ENCODE measurements around the gene ATN1.

DNA sequence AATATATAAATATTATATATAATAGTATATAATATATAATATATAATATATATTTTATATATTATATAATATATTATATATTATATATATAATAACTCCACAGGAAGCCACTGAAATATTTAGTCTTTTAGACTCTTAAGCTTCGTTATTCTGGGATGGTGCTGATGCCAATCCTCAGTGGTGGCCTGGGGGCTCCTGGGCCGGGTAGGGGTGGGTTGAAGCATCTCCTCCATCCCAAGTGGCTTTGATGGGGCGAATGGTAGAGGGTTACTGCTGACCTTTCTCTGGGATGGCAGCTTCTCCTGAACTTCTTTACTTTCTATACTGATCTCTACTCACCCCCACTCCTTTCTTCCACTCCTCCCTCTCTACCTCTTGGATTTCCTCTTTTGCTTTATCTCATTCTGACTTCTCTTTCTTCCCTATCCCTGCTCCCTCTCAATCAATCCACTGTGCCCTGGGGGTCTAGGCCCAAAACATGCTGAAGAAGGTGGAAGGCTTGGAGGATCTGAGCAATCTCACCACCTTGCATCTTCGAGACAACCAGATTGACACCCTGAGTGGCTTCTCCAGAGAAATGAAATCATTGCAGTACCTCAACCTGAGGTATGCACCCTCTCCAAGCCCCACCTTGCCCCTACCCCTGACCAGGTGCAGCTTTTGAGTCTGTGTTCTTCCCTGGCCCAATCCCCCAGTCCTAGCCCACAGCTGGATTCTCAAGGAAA is 18.2 kb upstream of the ATN1 start:
- TF ChIP-seq, protein P1, sequence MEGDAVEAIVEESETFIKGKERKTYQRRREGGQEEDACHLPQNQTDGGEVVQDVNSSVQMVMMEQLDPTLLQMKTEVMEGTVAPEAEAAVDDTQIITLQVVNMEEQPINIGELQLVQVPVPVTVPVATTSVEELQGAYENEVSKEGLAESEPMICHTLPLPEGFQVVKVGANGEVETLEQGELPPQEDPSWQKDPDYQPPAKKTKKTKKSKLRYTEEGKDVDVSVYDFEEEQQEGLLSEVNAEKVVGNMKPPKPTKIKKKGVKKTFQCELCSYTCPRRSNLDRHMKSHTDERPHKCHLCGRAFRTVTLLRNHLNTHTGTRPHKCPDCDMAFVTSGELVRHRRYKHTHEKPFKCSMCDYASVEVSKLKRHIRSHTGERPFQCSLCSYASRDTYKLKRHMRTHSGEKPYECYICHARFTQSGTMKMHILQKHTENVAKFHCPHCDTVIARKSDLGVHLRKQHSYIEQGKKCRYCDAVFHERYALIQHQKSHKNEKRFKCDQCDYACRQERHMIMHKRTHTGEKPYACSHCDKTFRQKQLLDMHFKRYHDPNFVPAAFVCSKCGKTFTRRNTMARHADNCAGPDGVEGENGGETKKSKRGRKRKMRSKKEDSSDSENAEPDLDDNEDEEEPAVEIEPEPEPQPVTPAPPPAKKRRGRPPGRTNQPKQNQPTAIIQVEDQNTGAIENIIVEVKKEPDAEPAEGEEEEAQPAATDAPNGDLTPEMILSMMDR (IDR thresholded peaks at IDR 0.05), result no peak
- no peak for TF ChIP-seq POLR2A (IDR thresholded peaks at IDR 0.05)
